Nephron (organoid): ENCODE measurements around the gene COQ2.
"Not testable (repeated sequence)": the region's sequence is repeated elsewhere in the genome, so short reads cannot be mapped to it uniquely, and the experiment has no call there.

Experiments used
- H3K27ac Mint-ChIP-seq, 3 experiments: 2 replicates each; pipeline ENCODE4 v1.8.0; 2020; ENCODE audit warnings: mixed read lengths in 3 of 3, mild to moderate bottlenecking in 2 of 3, moderate library complexity in 1 of 3
- H3K27me3 Mint-ChIP-seq: 2 replicates; pipeline ENCODE4 v1.8.0; 2021; ENCODE audit warnings: low read depth, mild to moderate bottlenecking, moderate library complexity, mixed read lengths
- H3K36me3 Mint-ChIP-seq: 2 replicates; pipeline ENCODE4 v1.8.0; 2020; ENCODE audit warnings: low read depth, mixed read lengths
- H3K4me1 Mint-ChIP-seq: 2 replicates; pipeline ENCODE4 v1.8.0; 2020; ENCODE audit warnings: mixed read lengths
- H3K4me3 Mint-ChIP-seq, 3 experiments: 2 replicates each; pipeline ENCODE4 v1.8.0; 2020; ENCODE audit warnings: mild to moderate bottlenecking in 3 of 3, mixed read lengths in 3 of 3, moderate library complexity in 2 of 3
- H3K9me3 Mint-ChIP-seq: 2 replicates; pipeline ENCODE4 v1.8.0; 2020; ENCODE audit warnings: mixed read lengths
- TF ChIP-seq, protein P1 (sequence below), 3 experiments: fragments of 200-600 bp; sonication (generic); IDR thresholded peaks; one replicate each; pipeline ENCODE4 v1.5.0; 2021; ENCODE audit warnings: antibody characterized with exemption in 3 of 3; ENCODE audit not compliant: unreplicated experiment in 3 of 3

Gene COQ2

DNA sequence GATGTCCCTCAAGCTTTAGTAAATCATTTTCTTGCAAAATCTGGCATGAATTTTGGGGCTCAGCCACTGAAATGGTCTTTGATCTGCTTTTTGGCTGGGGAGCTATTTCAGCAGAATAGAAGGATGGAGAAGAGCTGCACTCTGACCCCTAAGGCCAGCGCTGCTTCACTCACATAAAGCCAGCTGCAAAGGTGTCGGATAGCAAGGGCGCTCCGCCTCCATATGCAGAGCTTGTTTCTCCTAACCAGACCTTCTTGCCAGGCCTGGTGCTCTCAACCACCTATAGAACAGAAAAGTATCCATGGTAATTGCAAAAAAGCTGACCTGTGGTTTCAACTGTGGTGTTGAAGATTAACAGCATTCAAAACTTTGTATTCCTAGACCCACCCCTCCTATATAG, 24.1 kb upstream of the COQ2 start:
- TF ChIP-seq, protein P1, sequence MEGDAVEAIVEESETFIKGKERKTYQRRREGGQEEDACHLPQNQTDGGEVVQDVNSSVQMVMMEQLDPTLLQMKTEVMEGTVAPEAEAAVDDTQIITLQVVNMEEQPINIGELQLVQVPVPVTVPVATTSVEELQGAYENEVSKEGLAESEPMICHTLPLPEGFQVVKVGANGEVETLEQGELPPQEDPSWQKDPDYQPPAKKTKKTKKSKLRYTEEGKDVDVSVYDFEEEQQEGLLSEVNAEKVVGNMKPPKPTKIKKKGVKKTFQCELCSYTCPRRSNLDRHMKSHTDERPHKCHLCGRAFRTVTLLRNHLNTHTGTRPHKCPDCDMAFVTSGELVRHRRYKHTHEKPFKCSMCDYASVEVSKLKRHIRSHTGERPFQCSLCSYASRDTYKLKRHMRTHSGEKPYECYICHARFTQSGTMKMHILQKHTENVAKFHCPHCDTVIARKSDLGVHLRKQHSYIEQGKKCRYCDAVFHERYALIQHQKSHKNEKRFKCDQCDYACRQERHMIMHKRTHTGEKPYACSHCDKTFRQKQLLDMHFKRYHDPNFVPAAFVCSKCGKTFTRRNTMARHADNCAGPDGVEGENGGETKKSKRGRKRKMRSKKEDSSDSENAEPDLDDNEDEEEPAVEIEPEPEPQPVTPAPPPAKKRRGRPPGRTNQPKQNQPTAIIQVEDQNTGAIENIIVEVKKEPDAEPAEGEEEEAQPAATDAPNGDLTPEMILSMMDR (IDR thresholded peaks at IDR 0.05; ENCODE audit: unreplicated experiment in 3 of 3), result no peak
- no peaks in the 10 kb centered on the region for H3K36me3 Mint-ChIP-seq
- H3K9me3 Mint-ChIP-seq, result no peaks in the 10 kb centered on the region
- H3K27ac Mint-ChIP-seq, result no peak overlapping the region
- H3K4me1 Mint-ChIP-seq, result no peaks in the 10 kb centered on the region
- no peaks in the 10 kb centered on the region for H3K27me3 Mint-ChIP-seq
- H3K4me3 Mint-ChIP-seq, result no peak overlapping the region

DNA sequence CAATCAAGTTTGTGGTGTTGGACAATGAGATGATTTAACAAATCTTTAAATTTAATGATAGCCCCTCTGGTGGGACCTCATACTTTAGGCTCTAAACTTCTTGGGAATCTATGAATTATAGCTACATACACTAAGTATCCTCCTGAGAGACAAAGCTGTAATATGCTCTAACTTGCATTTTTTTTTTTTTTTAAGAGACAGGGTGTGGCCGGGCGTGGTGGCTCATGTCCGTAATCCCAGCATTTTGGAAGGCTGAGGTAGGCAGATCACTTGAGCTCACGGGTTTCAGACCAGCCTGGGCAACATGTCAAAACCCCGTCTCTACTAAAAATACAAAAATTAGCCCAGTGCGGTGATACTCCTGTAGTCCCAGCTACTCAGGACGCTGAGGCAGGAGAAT, 23.3 kb upstream of the COQ2 start:
- Mint-ChIP-seq H3K27ac (no peak overlapping the region), H3K9me3 (no peaks in the 10 kb centered on the region), H3K4me3 (no peak overlapping the region), H3K4me1 (no peaks in the 10 kb centered on the region), H3K36me3 (no peaks in the 10 kb centered on the region), H3K27me3 (no peaks in the 10 kb centered on the region)
- TF ChIP-seq, protein P1 (IDR thresholded peaks at IDR 0.05; ENCODE audit: unreplicated experiment in 3 of 3), result no peak

DNA sequence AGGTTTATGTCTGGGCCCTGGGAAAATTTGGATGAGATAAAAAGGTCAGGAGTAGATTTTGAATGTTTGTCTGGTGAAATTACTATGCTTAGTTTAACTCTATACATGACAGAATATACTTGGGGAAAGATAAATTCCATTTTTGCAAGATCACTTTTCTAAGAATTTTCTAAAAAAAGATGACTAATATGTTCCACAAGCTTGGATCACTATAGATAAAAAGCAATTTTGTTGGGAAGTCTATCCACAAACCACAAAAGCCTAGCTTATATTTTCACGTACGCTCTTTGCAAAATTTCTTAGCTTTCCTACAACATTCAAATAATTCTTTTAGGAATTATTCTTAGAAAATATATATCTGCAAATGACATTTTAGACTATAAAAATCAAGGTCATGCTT, 20.6 kb upstream of the COQ2 start:
- no peak overlapping the region for H3K4me3 Mint-ChIP-seq
- TF ChIP-seq, protein P1 (IDR thresholded peaks at IDR 0.05; ENCODE audit: unreplicated experiment in 3 of 3), result no peak
- H3K36me3 Mint-ChIP-seq, result no peaks in the 10 kb centered on the region
- no peaks in the 10 kb centered on the region for H3K9me3 Mint-ChIP-seq
- no peaks in the 10 kb centered on the region for H3K27me3 Mint-ChIP-seq
- H3K4me1 Mint-ChIP-seq, result no peaks in the 10 kb centered on the region
- no peak overlapping the region for H3K27ac Mint-ChIP-seq

DNA sequence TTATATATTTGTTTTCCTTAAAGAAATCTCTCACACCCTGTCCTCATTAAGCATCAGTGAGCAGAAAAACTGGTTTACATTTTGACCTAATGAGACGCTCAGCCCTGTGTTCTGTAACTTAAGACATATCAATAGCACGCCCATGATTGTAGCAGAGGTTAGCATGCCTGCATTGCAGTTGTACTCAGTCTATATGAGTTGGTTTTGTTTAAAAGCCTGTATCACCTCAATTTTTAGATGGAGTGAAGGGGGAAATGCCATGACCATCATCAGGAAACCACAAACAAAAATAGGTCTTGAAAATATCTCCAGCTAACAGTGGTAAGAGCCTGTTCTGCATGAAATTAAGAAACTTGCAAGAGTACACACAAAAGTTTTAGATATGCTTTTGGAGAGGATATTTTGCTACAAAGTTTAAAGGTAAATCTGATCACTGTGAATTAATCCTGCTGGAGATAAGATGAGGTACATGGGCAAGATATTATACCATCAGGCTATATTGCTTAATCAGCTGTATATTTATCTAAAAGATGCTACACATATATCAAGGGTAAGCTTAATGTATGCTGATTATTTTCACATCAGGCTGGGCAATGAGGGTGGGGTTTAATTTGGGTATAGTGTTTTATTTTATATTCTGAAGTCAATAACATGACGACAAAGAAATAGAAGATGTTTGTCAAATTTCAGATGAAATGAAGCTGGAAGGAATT, 13.1 kb upstream of the COQ2 start:
- TF ChIP-seq, protein P1 (IDR thresholded peaks at IDR 0.05; ENCODE audit: unreplicated experiment in 3 of 3), result no peak
- no peaks in the 10 kb centered on the region for H3K9me3 Mint-ChIP-seq
- H3K4me1 Mint-ChIP-seq, result no peaks in the 10 kb centered on the region
- H3K4me3 Mint-ChIP-seq, result no peak overlapping the region
- no peak overlapping the region for H3K27ac Mint-ChIP-seq
- H3K27me3 Mint-ChIP-seq, result peaks cover 1% of the 10 kb centered on the region
- H3K36me3 Mint-ChIP-seq, result no peaks in the 10 kb centered on the region

DNA sequence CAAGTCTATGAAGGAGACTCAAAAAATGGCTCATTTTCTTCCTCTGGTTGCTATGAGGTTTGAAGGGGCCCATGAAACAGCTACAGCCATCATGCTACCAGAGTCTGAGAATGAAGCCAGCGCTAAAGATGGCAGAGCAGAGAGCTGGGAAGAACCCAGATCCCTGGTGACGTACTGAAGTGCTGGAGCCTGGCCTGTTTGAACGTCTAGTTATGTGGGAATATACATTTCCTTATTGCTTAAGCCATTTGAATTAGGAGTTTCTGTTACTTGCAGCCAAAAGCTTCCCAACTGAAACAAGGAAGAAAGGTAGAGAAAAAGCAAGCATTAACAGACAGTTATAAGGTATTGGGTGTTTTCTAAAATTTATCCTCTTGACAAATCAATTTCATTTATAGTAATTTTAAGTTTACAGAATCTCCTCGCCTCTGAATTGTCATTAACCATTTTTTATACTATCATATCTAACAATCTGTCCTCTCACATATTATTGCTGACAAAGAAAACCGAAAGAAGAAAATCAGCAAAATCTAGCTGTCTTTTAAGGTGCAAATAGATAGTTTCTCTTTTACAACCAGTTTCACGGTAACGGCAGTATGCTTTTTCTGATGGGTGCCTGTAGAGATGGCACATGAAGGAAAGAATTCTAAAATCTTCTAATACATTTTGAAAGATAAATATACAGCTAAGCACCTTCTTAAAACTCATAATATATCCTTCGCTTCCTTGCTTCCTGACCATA, 8.9 kb upstream of the COQ2 start:
- H3K36me3 Mint-ChIP-seq, result no peaks in the 10 kb centered on the region
- no peak overlapping the region for H3K4me3 Mint-ChIP-seq
- no peaks in the 10 kb centered on the region for H3K9me3 Mint-ChIP-seq
- peaks cover 4% of the 10 kb centered on the region for H3K27me3 Mint-ChIP-seq
- H3K27ac Mint-ChIP-seq, result no peak overlapping the region
- no peaks in the 10 kb centered on the region for H3K4me1 Mint-ChIP-seq
- TF ChIP-seq, protein P1 (IDR thresholded peaks at IDR 0.05; ENCODE audit: unreplicated experiment in 3 of 3), result no peak

DNA sequence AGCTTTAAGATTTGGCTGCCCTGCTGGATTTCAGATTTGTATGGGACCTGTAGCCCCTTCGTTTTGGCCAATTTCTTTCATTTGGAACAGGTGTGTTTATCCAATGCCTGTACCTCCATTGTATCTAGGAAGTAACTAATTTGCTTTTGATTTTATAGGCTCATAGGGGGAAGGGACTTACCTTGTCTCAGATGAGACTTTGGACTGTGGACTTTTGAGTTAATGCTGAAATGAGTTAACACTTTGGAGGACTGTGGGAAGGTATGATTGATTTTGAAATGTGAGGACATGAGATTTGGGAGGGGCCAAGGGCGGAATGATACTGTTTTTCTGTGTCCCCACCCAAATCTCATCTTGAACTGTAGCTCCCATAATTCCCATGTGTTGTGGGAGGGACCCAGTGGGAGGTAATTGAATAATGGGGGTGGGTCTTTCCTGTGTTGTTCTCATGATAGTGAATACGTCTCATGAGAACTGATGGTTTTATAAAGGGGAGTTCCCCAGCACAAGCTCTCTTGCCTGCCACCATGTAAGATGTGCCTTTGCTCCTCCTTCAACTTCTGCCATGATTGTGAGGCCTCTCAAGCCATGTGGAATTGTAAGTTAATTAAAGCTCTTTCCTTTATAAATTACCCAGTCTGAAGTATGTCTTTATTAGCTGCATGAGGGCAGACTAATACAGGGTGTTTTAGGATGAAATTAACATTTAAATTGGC, 5.6 kb upstream of the COQ2 start:
- H3K36me3 Mint-ChIP-seq, H3K4me1 Mint-ChIP-seq, H3K9me3 Mint-ChIP-seq, H3K27ac Mint-ChIP-seq, H3K4me3 Mint-ChIP-seq, H3K27me3 Mint-ChIP-seq: not testable (repeated sequence)

DNA sequence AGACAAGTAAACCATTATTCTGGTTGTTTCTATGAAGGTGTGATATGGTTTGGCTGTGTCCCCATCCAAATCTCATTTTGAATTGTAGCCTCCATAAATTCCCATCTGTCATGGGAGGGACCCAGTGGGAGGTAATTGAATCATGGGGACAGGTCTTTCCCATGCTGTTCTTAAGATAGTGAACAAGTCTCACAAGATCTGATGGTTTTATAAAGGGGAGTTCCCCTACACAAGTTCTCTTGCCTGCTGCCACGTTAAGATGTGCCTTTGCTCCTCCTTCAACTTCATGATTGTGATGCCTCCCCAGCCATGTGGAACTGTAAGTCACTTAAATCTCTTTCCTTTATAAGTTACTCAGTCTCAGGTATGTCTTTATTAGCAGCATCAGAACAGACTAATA, 3.8 kb upstream of the COQ2 start:
- not testable (repeated sequence) for H3K9me3 Mint-ChIP-seq, H3K27ac Mint-ChIP-seq
- H3K4me3 Mint-ChIP-seq, result peak overlapping the region in 1 of 3 experiments; percentile 25

More for the DNA sequence above, 3.8 kb upstream of the COQ2 start:
- H3K4me1 Mint-ChIP-seq, result peaks cover 14% of the 10 kb centered on the region
- not testable (repeated sequence) for H3K36me3 Mint-ChIP-seq, H3K27me3 Mint-ChIP-seq
